Small intestine (tissue), 7 donors: ENCODE results near the gene CHST11. TPM values are rescaled to one million over a fixed set of nuclear protein-coding genes. Genes with fewer than 3 reads are reported as not detected.
"Not testable (repeated sequence)": the region's sequence is repeated elsewhere in the genome, so short reads cannot be mapped to it uniquely, and the experiment has no call there.

ENCODE experiments used
- DNase-seq, 2 donors: peaks; one replicate each; pipeline versions ENCODE4 v3.0.0 to v3.0.0-alpha.2; 2013
- FAIRE-seq: peaks from 2 replicates; lab custom pipeline; 2012; peaks lifted over from hg19 to GRCh38; lab: Jason Lieb, UNC
- H3K27ac ChIP-seq, 3 donors: one replicate each; pipeline ENCODE4 v1.5.1; 2013; ENCODE audit warnings: low read length in 2 of 3, mild to moderate bottlenecking in 2 of 3, control low read depth in 1 of 3, inconsistent platforms in 1 of 3, low read depth in 1 of 3, moderate library complexity in 1 of 3
- H3K27me3 ChIP-seq, 3 donors: one replicate each; pipeline ENCODE4 v1.6.1; 2013; ENCODE audit warnings: low read length in 3 of 3, inconsistent platforms in 1 of 3; ENCODE audit not compliant: control insufficient read depth in 3 of 3, insufficient read depth in 3 of 3
- H3K36me3 ChIP-seq, 3 donors: one replicate each; pipeline ENCODE4 v1.6.1; 2013; ENCODE audit warnings: low read length in 3 of 3, inconsistent platforms in 1 of 3, low read depth in 1 of 3, mild to moderate bottlenecking in 1 of 3, moderate library complexity in 1 of 3; ENCODE audit not compliant: control insufficient read depth in 3 of 3, insufficient read depth in 2 of 3
- H3K4me1 ChIP-seq, 3 donors: one replicate each; pipeline ENCODE4 v1.6.1; 2013; ENCODE audit warnings: low read length in 2 of 3, inconsistent platforms in 1 of 3, low read depth in 1 of 3, mild to moderate bottlenecking in 1 of 3, moderate library complexity in 1 of 3; ENCODE audit not compliant: control insufficient read depth in 3 of 3, insufficient read depth in 2 of 3
- H3K4me3 ChIP-seq, 3 donors: one replicate each; pipeline ENCODE4 v1.5.1; 2013; ENCODE audit warnings: low read length in 3 of 3, control low read depth in 1 of 3, inconsistent platforms in 1 of 3, low read depth in 1 of 3, mild to moderate bottlenecking in 1 of 3, moderate library complexity in 1 of 3
- H3K9me3 ChIP-seq, 2 donors: one replicate each; pipeline ENCODE4 v1.6.1; 2013; ENCODE audit warnings: low read depth in 1 of 2, low read length in 1 of 2; ENCODE audit not compliant: control insufficient read depth in 2 of 2, insufficient read depth in 1 of 2
- WGBS, 3 donors: extraction: QIAGEN DNeasy Blood & Tissue Kit; methylation state at CpG; one replicate each; pipeline ENCODE4 v1.1.7; 2013; 5-methylcytosine and 5-hydroxymethylcytosine counted together
- polyA plus RNA-seq, 4 donors: library from polyadenylated mRNA; stranded (reverse) in 3 of 4; unstranded in 1 of 4; fragments of 200-250 nt in 3 of 4; fragments of 120-200 nt in 1 of 4; gene quantifications; one replicate each; pipeline versions ENCODE4 v1.2.1 to v1.2.3, GENCODE V29; 2013
- donor health status: healthy with polysubstance abuse.
- donor health status: control.
- donor health status: control.
- donor health status: Bipolar disorder and iron deficiency.
- donor health status: healthy.

The CHST11 gene
- polyA plus RNA-seq, 4 donors, result 0.89 to 3.0 (median 2.0) TPM

GRCh38 chr12:104604995-104605675, 148.4 kb downstream of the CHST11 start:
- Histone ChIP-seq H3K27ac (no peak overlapping the region), H3K36me3 (no peaks in the 10 kb centered on the region), H3K4me1 (peaks cover 0 to 5% (median 0%) of the 10 kb centered on the region in 3 donors), H3K9me3 (no peaks in the 10 kb centered on the region), H3K4me3 (no peak overlapping the region), H3K27me3 (no peaks in the 10 kb centered on the region)
- 91 to 94% (median 92%) methylated on average over 16 of the region's 16 CpGs for WGBS, 3 donors
- FAIRE-seq (no peak), DNase-seq (no peak)

GRCh38 chr12:104605685-104606084, 148.9 kb downstream of the CHST11 start:
- DNase-seq, result no peak
- H3K4me3 ChIP-seq, result no peak overlapping the region
- no peaks in the 10 kb centered on the region for H3K9me3 ChIP-seq
- no peaks in the 10 kb centered on the region for H3K27me3 ChIP-seq
- no peaks in the 10 kb centered on the region for H3K36me3 ChIP-seq
- no peak for FAIRE-seq
- 68 to 86% (median 78%) methylated on average over 10 of the region's 10 CpGs for WGBS, 3 donors
- peak overlapping the region in 1 of 3 donors; percentile 9 for H3K27ac ChIP-seq
- peaks cover 0 to 5% (median 0%) of the 10 kb centered on the region in 3 donors for H3K4me1 ChIP-seq

DNA sequence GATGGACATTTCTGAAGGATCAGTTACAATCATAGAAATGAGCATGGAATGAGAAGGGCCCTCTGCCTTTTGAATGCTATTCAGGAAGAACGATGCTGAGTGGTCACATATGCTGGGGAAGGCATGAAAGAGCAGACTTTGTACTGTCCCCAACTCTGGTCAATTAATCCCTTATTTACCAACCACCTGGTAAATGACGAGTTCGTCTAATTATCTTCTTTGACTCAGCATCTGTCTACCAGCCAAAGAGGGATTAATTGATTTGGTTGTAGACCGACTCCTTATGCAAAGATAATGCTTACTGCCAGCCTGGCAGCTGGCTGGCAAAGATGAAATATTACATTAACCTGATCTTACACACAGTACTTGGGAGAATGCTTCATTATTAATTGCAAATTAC, 152.2 kb downstream of the CHST11 start:
- no peaks in the 10 kb centered on the region for H3K36me3 ChIP-seq
- H3K4me3 ChIP-seq, result no peak overlapping the region
- H3K9me3 ChIP-seq, result no peaks in the 10 kb centered on the region
- FAIRE-seq (no peak), DNase-seq (peak in 1 of 2 donors; percentile 62)
- peaks cover 0 to 2% (median 0%) of the 10 kb centered on the region in 3 donors for H3K4me1 ChIP-seq
- no peaks in the 10 kb centered on the region for H3K27me3 ChIP-seq
- no peak overlapping the region for H3K27ac ChIP-seq
- 23 to 57% (median 33%) methylated on average over 4 of the region's 4 CpGs for WGBS, 3 donors

GRCh38 chr12:104609445-104609844, 152.7 kb downstream of the CHST11 start:
- Histone ChIP-seq H3K4me3 (no peak overlapping the region), H3K9me3 (no peaks in the 10 kb centered on the region), H3K27me3 (no peaks in the 10 kb centered on the region), H3K36me3 (no peaks in the 10 kb centered on the region), H3K27ac (no peak overlapping the region), H3K4me1 (peaks cover 0 to 2% (median 0%) of the 10 kb centered on the region in 3 donors)
- no peak for FAIRE-seq
- no peak for DNase-seq

DNA sequence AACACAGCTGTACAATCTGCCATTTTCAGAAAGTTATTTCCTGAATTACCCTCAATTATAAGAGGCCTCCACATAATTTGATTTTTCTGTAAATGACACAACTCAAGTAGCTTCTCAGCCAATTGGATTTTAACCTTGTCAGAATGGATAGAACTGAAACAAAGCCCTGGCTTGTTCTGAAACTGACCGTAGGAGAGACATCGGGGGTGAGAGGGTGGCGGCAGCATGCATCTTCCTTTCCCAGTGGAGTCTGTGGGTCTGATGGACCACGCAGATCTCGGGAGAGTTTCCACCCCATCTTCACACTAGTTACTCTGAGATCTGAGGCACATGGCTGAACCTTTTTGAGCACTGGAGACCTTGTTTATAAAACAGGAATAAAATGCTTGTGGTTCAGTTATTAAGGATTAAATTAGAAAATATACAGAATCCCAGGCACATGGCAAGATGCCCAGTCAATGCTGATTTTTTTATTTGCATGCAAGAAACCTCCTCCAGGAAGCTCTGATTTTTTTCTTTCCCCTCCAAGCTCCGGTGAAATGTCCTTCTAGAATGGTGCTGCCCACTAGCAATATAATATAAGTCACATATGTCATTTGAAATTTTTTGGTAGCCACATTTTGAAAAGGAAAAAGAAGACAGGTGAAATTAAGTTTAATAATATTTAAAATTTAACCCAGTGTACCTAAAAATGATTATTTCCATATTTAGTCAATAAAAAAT, 153.9 kb downstream of the CHST11 start:
- Histone ChIP-seq H3K27me3 (no peaks in the 10 kb centered on the region), H3K36me3 (no peaks in the 10 kb centered on the region), H3K4me3 (no peak overlapping the region), H3K9me3 (no peaks in the 10 kb centered on the region), H3K4me1 (peaks cover 0 to under 1% (median 0%) of the 10 kb centered on the region in 3 donors), H3K27ac (no peak overlapping the region)
- no peak for DNase-seq
- FAIRE-seq, result no peak
- WGBS, 3 donors, result 74 to 90% (median 78%) methylated on average over 6 of the region's 6 CpGs

DNA sequence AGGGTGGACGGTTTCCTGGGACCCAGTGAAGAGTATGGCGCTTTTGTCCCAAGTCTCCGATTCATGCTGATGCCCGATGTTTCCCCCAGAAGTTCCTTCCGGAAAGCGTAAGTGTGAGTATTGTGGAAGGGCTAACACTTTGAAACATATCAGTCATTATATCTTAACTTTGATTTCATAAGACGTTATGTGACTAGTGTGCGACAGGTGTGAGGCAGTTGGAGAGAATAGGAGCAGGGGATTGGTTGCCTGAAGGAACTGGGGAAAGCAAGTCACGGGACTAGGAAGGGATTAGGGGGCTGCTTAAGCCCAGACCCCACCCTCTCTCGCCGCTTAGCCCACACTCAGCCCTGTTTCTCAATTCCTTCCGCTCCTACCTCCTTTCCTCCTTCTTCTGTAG, 154.9 kb downstream of the CHST11 start:
- H3K36me3 ChIP-seq, result no peaks in the 10 kb centered on the region
- H3K4me1 ChIP-seq, result no peaks in the 10 kb centered on the region
- H3K27me3 ChIP-seq, result no peaks in the 10 kb centered on the region
- 93 to 97% (median 95%) methylated on average over 12 of the region's 12 CpGs for WGBS, 3 donors
- H3K27ac ChIP-seq, result no peak overlapping the region
- DNase-seq, result no peak
- no peaks in the 10 kb centered on the region for H3K9me3 ChIP-seq
- FAIRE-seq, result no peak
- H3K4me3 ChIP-seq, result no peak overlapping the region

DNA sequence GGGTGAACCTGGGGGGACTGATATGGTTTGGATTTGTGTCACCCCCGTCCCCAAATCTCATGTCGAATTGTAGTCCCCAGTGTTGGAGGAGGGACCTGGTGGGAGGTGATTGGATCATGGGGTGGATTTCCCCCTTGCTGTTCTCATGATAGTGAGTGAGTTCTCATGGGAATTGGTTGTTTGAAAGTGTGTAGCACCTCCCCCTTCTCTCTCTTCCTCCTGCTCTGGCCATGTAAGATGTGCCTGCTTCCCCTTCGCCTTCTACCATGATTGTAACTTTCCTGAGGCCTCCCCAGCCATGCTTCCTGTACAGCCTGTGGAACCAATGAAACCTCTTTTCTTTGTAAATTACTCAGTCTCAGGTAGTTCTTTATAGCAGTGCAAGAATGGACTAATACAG, 156.6 kb downstream of the CHST11 start:
- 93 to 98% (median 94%) methylated on average over 3 of the region's 3 CpGs for WGBS, 3 donors
- H3K9me3 ChIP-seq, DNase-seq, H3K36me3 ChIP-seq, H3K4me1 ChIP-seq, H3K27ac ChIP-seq, H3K27me3 ChIP-seq, FAIRE-seq, H3K4me3 ChIP-seq: not testable (repeated sequence)

GRCh38 chr12:104615048-104615561, 158.4 kb downstream of the CHST11 start:
- FAIRE-seq, result no peak
- H3K4me3 ChIP-seq, result no peak overlapping the region
- 59 to 75% (median 70%) methylated on average over 12 of the region's 12 CpGs for WGBS, 3 donors
- peak in 1 of 2 donors; percentile 22 for DNase-seq
- H3K9me3 ChIP-seq, result no peaks in the 10 kb centered on the region
- H3K4me1 ChIP-seq, result no peaks in the 10 kb centered on the region
- no peaks in the 10 kb centered on the region for H3K36me3 ChIP-seq
- H3K27me3 ChIP-seq, result no peaks in the 10 kb centered on the region
- peak overlapping the region in 2 of 3 donors; percentile 33 to 54 for H3K27ac ChIP-seq
